Measurements from ENCODE around the gene GEMIN8.

DNA sequence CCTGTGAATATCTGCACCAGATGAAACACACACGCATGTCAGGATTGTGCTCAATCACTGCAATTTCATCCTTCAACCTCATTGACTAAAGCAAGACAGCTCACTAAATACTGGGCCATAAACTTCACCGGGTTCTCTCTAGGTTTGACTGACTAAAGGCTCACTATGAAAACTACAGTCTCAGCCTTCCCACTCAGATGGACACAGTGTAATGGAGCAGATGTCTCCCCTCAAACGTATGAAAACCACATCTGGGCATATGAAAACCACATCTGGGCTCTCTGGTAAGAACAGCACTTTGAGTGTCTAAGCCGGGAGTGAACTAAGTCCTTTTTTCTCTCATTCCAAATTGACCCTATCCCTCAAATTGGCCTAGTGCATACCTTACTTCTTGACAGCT is 15.2 kb downstream of the GEMIN8 start:
- TF ChIP-seq, protein P1, sequence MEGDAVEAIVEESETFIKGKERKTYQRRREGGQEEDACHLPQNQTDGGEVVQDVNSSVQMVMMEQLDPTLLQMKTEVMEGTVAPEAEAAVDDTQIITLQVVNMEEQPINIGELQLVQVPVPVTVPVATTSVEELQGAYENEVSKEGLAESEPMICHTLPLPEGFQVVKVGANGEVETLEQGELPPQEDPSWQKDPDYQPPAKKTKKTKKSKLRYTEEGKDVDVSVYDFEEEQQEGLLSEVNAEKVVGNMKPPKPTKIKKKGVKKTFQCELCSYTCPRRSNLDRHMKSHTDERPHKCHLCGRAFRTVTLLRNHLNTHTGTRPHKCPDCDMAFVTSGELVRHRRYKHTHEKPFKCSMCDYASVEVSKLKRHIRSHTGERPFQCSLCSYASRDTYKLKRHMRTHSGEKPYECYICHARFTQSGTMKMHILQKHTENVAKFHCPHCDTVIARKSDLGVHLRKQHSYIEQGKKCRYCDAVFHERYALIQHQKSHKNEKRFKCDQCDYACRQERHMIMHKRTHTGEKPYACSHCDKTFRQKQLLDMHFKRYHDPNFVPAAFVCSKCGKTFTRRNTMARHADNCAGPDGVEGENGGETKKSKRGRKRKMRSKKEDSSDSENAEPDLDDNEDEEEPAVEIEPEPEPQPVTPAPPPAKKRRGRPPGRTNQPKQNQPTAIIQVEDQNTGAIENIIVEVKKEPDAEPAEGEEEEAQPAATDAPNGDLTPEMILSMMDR (IDR thresholded peaks at IDR 0.05; ENCODE audit: low read depth, low read length, poor library complexity, severe bottlenecking), result no peak
- TF ChIP-seq EZH2phosphoT487 (IDR thresholded peaks at IDR 0.05; ENCODE audit: borderline replicate concordance, low read length), result no peak

Data from DOHH2 (cell line).